ENCODE results near the gene COPS7A. TPM values are rescaled to one million over a fixed set of nuclear protein-coding genes. Genes with fewer than 3 reads are reported as not detected.
A peak's percentile ranks its signal among the peaks of the same experiment; 100 is the strongest.

The COPS7A gene
- total RNA-seq, result 10 to 100 TPM; 69.9 to 78.2 TPM

DNA sequence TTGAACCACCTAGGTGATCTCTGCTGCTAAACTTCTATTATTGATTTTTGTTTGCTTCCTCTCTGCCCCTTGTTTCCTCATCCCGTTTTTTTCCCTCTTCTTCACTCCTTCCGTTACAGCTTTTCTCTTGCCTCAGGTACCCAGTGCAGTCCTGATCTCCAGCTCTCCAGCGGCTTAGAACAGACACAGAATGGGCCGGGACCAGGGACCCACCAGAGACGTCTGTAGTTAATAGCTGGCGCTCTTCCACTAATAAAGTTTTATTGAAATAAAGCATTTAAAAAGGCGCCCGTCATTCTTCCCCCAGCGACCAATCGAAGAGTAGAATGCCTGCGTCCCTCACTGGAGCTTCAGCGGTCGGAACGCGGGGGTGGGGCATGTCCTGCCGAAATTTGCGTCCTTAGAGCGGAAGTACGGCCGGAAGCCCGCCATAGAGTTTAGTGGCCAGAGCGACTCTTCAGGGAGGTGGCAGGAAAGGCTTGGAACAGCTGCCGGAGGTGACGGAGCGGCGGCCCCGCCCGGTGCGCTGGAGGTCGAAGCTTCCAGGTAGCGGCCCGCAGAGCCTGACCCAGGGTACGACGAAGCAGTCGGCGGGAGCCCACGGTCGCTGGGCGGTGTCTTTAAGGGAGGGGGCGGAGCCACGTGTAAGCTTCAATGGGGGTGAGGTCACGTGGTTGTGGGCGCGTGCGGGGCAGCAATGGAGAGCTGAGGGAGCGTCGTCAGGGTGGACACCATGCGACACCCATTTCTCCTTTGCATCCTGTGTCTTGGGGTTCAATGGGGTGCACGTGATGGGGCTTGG is at the start of gene COPS7A:
Gene COPS7A, plus strand, starts transcription at position 440 of the 802 bp plus-strand sequence. CDS start 611 bp downstream, outside the sequence.
- peaks cover 12% of the 10 kb centered on the region for H3K36me3 ChIP-seq
- H3K4me3 ChIP-seq, result peak within 1 kb of the TSS; percentile 81
- TF ChIP-seq, protein P1, sequence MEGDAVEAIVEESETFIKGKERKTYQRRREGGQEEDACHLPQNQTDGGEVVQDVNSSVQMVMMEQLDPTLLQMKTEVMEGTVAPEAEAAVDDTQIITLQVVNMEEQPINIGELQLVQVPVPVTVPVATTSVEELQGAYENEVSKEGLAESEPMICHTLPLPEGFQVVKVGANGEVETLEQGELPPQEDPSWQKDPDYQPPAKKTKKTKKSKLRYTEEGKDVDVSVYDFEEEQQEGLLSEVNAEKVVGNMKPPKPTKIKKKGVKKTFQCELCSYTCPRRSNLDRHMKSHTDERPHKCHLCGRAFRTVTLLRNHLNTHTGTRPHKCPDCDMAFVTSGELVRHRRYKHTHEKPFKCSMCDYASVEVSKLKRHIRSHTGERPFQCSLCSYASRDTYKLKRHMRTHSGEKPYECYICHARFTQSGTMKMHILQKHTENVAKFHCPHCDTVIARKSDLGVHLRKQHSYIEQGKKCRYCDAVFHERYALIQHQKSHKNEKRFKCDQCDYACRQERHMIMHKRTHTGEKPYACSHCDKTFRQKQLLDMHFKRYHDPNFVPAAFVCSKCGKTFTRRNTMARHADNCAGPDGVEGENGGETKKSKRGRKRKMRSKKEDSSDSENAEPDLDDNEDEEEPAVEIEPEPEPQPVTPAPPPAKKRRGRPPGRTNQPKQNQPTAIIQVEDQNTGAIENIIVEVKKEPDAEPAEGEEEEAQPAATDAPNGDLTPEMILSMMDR (IDR thresholded peaks at IDR 0.05), result no peak
- no peaks in the 10 kb centered on the region for H3K9me3 ChIP-seq
- peak; percentile 97 for ATAC-seq (ENCODE audit: insufficient number of reproducible peaks, low FRiP score, low read depth)
- DNase-seq (ENCODE audit: low spot score), result peak; percentile 82
- peaks cover 10 to 12% of the 10 kb centered on the region in 2 donors for H3K4me1 ChIP-seq (ENCODE audit: control insufficient read depth in 1 of 2, low read depth in 2 of 2)
- no peaks in the 10 kb centered on the region for H3K27me3 ChIP-seq (replicated peaks; ENCODE audit: insufficient read depth)
- peak within 1 kb of the TSS; percentile 76 to 84 for H3K27ac ChIP-seq

DNA sequence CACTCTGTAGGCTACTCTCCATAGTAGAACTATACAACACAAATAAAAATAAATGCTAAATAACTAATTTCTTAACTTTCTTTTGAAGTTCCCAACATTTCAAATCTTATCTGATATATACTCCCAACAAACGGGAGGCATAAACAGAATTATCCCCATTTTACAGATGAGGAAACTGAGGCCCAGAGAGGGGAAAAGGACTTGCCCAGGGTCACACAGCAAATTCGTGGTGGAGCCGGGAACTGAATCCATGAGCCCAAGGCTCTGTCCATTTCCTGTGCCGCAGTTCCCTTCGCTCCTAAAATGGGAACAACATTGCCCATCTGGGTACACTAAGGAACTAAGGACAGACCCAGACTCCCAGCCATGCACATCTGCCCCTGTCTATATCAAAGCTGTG is 46.9 kb upstream of the COPS7A start:
- no peak for DNase-seq (ENCODE audit: low spot score)
- Histone ChIP-seq H3K9me3 (no peaks in the 10 kb centered on the region), H3K36me3 (peaks cover 55% of the 10 kb centered on the region), H3K4me1 (ENCODE audit: control insufficient read depth in 1 of 2, low read depth in 2 of 2) (no peaks in the 10 kb centered on the region), H3K27ac (no peak overlapping the region), H3K27me3 (replicated peaks; ENCODE audit: insufficient read depth) (no peaks in the 10 kb centered on the region), H3K4me3 (no peak overlapping the region)
- ATAC-seq (ENCODE audit: insufficient number of reproducible peaks, low FRiP score, low read depth), result no peak
- TF ChIP-seq, protein P1 (IDR thresholded peaks at IDR 0.05), result no peak

GRCh38 chr12:6684609-6685008 is 39.2 kb upstream of the COPS7A start:
- Histone ChIP-seq H3K27ac (no peak overlapping the region), H3K4me3 (no peak overlapping the region), H3K36me3 (peaks cover 11% of the 10 kb centered on the region), H3K27me3 (replicated peaks; ENCODE audit: insufficient read depth) (no peaks in the 10 kb centered on the region), H3K4me1 (ENCODE audit: control insufficient read depth in 1 of 2, low read depth in 2 of 2) (peaks cover 23 to 39% of the 10 kb centered on the region in 2 donors), H3K9me3 (no peaks in the 10 kb centered on the region)
- TF ChIP-seq, protein P1 (IDR thresholded peaks at IDR 0.05), result peak; percentile 31
- DNase-seq (ENCODE audit: low spot score) (no peak), ATAC-seq (ENCODE audit: insufficient number of reproducible peaks, low FRiP score, low read depth) (no peak)

GRCh38 chr12:6685814-6686213 is 38.0 kb upstream of the COPS7A start:
- Histone ChIP-seq H3K4me1 (ENCODE audit: control insufficient read depth in 1 of 2, low read depth in 2 of 2) (peaks cover 31 to 50% of the 10 kb centered on the region in 2 donors), H3K36me3 (peaks cover 4% of the 10 kb centered on the region), H3K27ac (no peak overlapping the region), H3K4me3 (no peak overlapping the region), H3K9me3 (no peaks in the 10 kb centered on the region), H3K27me3 (replicated peaks; ENCODE audit: insufficient read depth) (no peaks in the 10 kb centered on the region)
- DNase-seq (ENCODE audit: low spot score), result no peak
- TF ChIP-seq, protein P1 (IDR thresholded peaks at IDR 0.05), result no peak
- ATAC-seq (ENCODE audit: insufficient number of reproducible peaks, low FRiP score, low read depth), result no peak

DNA sequence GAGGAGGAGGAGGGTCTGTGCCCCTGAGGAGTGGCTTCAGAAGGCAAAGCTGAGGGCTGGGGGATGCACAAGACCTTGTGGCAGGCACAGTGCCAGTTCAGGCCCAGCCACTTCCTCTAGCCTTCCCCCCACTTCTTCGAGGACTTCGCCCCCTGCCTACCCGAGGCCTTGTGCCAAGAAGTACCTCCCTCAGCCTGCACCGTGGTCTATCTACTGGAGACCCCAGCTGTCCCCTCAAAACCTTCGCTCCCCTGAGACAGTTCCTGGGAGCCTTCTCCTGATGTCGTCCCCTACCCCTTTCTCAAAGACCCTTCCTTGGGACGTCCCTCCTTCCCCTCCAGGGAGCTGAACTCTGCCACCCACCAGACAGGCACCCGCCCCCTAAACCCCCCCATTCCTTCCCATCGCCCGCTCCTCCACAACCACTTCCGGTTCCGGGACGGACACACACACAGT is 35.3 kb upstream of the COPS7A start:
- DNase-seq (ENCODE audit: low spot score), result no peak
- no peak for ATAC-seq (ENCODE audit: insufficient number of reproducible peaks, low FRiP score, low read depth)

More for the DNA sequence above, 35.3 kb upstream of the COPS7A start:
- Histone ChIP-seq H3K27ac (peak overlapping the region; percentile 94 to 99), H3K27me3 (replicated peaks; ENCODE audit: insufficient read depth) (no peaks in the 10 kb centered on the region), H3K9me3 (no peaks in the 10 kb centered on the region), H3K4me3 (peak overlapping the region; percentile 95), H3K4me1 (ENCODE audit: control insufficient read depth in 1 of 2, low read depth in 2 of 2) (peaks cover 31 to 52% of the 10 kb centered on the region in 2 donors), H3K36me3 (peaks cover 3% of the 10 kb centered on the region)
- TF ChIP-seq, protein P1 (IDR thresholded peaks at IDR 0.05), result no peak
